K562 (cell line): ENCODE measurements around the gene ZDHHC14. TPM values are rescaled to one million over a fixed set of nuclear protein-coding genes. Genes with fewer than 3 reads are reported as not detected.

Experiments
- ELF4 ChIP-seq: fragments of 450-650 bp; formaldehyde crosslinking; IDR thresholded peaks from 2 replicates; pipeline ENCODE4 v1.4.0; 2022; ENCODE audit warnings: missing genetic modification characterization
- KLF16 ChIP-seq: IDR thresholded peaks from 2 replicates; pipeline ENCODE4 v1.6.1; 2016; ENCODE audit warnings: antibody characterized with exemption
- MCM2 ChIP-seq: fragments of 450-650 bp; IDR thresholded peaks from 2 replicates; pipeline ENCODE4 v1.6.1; 2017; ENCODE audit warnings: low read depth, mild to moderate bottlenecking
- MYBL2 ChIP-seq, 2 experiments: fragments of 450-650 bp in 1 of 2; sonication (generic) in 1 of 2; formaldehyde crosslinking in 1 of 2; IDR thresholded peaks; 2 replicates each; pipeline versions ENCODE4 v1.6.1 to v1.8.1; 2017 to 2022; ENCODE audit warnings: borderline replicate concordance in 1 of 2, inconsistent platforms in 1 of 2, low read depth in 1 of 2, mild to moderate bottlenecking in 1 of 2, missing genetic modification reagents in 1 of 2, moderate library complexity in 1 of 2
- PHTF2 ChIP-seq: fragments of 250-450 bp; sonication (Bioruptor Pico); IDR thresholded peaks from 2 replicates; pipeline ENCODE4 v1.5.0; 2021; ENCODE audit warnings: mild to moderate bottlenecking
- RBM22 ChIP-seq: fragments of 200-400 bp; formaldehyde crosslinking; IDR thresholded peaks from 2 replicates; pipeline ENCODE4 v1.6.1; 2018; ENCODE audit warnings: low read length, low read depth; ENCODE audit not compliant: poor library complexity, severe bottlenecking
- SMARCA4 ChIP-seq: fragments of 450-650 bp; IDR thresholded peaks from 2 replicates; pipeline ENCODE4 v1.6.1; 2016
- SMARCB1 ChIP-seq: IDR thresholded peaks from 2 replicates; pipeline ENCODE4 v1.6.1; 2011; ENCODE audit warnings: improper control_type of control experiment, low read depth; ENCODE audit not compliant: insufficient read length
- TOE1 ChIP-seq, 2 experiments: fragments of 450-650 bp in 1 of 2; sonication (generic) in 1 of 2; formaldehyde crosslinking in 1 of 2; IDR thresholded peaks; 2 replicates each; pipeline versions ENCODE4 v1.7.1 to v1.8.0; 2016 to 2022; ENCODE audit warnings: borderline replicate concordance in 2 of 2, mild to moderate bottlenecking in 2 of 2, antibody characterized with exemption in 1 of 2, inconsistent platforms in 1 of 2, low read depth in 1 of 2, missing genetic modification reagents in 1 of 2, moderate library complexity in 1 of 2
- TRIM28 ChIP-seq: fragments of 450-650 bp; IDR thresholded peaks from 2 replicates; pipeline ENCODE4 v1.6.1; 2017
- ZNF140 ChIP-seq: fragments of 250-450 bp; sonication (Bioruptor Pico); IDR thresholded peaks from 2 replicates; pipeline ENCODE4 v1.8.0; 2021; ENCODE audit warnings: moderate library complexity, mild to moderate bottlenecking, inconsistent platforms
- ZNF277 ChIP-seq: fragments of 250-450 bp; sonication (Bioruptor Pico); IDR thresholded peaks from 2 replicates; pipeline ENCODE4 v1.8.0; 2022; ENCODE audit warnings: inconsistent platforms, mild to moderate bottlenecking, moderate library complexity, borderline replicate concordance
- ZSCAN32 ChIP-seq: fragments of 450-650 bp; formaldehyde crosslinking; IDR thresholded peaks from 2 replicates; pipeline ENCODE4 v1.4.0; 2020; ENCODE audit warnings: mild to moderate bottlenecking, moderate library complexity
- polyA plus RNA-seq, 8 experiments: library from polyadenylated mRNA; depleted of rRNA in 4 of 8; stranded (reverse) in 5 of 8; unstranded in 3 of 8; fragments of >200 nt; fragmentation: Nextera tagmentation in 2 of 8; fragmentation: Illumina TruSeq in 1 of 8; extraction: Ambion mirVana in 2 of 8; extraction: Trizol in 1 of 8; gene quantifications; 2 replicates each; pipeline versions ENCODE4 v1.2.1 to v1.2.3, GENCODE V29; 2011 to 2014; ENCODE audit warnings: inconsistent platforms in 1 of 8, missing spikeins in 1 of 8
- total RNA-seq, 7 experiments: library from RNA; depleted of rRNA in 6 of 7; stranded (reverse); fragments of >200 nt in 6 of 7; fragmentation: Illumina TruSeq in 2 of 7; extraction: Trizol in 2 of 7; gene quantifications; 2 replicates each; pipeline versions ENCODE4 v1.2.1 to v1.2.3, GENCODE V29; 2011 to 2021; ENCODE audit warnings: low replicate concordance in 1 of 7
- TF ChIP-seq, protein P1 (sequence below): fragments of 450-650 bp; formaldehyde crosslinking; IDR thresholded peaks from 2 replicates; pipeline ENCODE4 v1.4.0; 2020; ENCODE audit warnings: mild to moderate bottlenecking, moderate library complexity
- TF ChIP-seq, protein P2 (sequence below): IDR thresholded peaks from 2 replicates; pipeline ENCODE4 v1.6.1; 2016; ENCODE audit warnings: missing genetic modification characterization, missing compliant biosample characterization
- TF ChIP-seq, protein P3 (sequence below): IDR thresholded peaks from 2 replicates; pipeline ENCODE4 v1.6.1; 2014; ENCODE audit warnings: antibody characterized with exemption

ZDHHC14 gene
- total and polyA plus RNA-seq, 9 of the 15 experiments (the other 6 are each of a cell fraction or from before 2014, with no cell fraction given): 0.92 to 23.1 (median 13.8) TPM

- TF ChIP-seq, protein P1, sequence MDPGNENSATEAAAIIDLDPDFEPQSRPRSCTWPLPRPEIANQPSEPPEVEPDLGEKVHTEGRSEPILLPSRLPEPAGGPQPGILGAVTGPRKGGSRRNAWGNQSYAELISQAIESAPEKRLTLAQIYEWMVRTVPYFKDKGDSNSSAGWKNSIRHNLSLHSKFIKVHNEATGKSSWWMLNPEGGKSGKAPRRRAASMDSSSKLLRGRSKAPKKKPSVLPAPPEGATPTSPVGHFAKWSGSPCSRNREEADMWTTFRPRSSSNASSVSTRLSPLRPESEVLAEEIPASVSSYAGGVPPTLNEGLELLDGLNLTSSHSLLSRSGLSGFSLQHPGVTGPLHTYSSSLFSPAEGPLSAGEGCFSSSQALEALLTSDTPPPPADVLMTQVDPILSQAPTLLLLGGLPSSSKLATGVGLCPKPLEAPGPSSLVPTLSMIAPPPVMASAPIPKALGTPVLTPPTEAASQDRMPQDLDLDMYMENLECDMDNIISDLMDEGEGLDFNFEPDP (CRISPR knock-in tag): no peak
- TF ChIP-seq TOE1 (IDR thresholded peaks at IDR 0.05; ENCODE audit: borderline replicate concordance) (peak; percentile 93), TOE1 (CRISPR knock-in tag; IDR thresholded peaks at IDR 0.05; ENCODE audit: borderline replicate concordance, low read depth) (no peak), ZSCAN32 (CRISPR knock-in tag) (no peak), MYBL2 (IDR thresholded peaks at IDR 0.05; ENCODE audit: low read depth) (no peak), MYBL2 (CRISPR knock-in tag; IDR thresholded peaks at IDR 0.05; ENCODE audit: borderline replicate concordance) (no peak), MCM2 (no peak), KLF16 (peak; percentile 87), ZNF140 (CRISPR knock-in tag) (no peak), SMARCA4 (peak; percentile 99), TRIM28 (peak; percentile 79; the same call in 1 of the 2 replicates), PHTF2 (no peak), ELF4 (CRISPR knock-in tag) (no peak), RBM22 (no peak), ZNF277 (CRISPR knock-in tag) (no peak), SMARCB1 (peak; percentile 98)
- TF ChIP-seq, protein P2, sequence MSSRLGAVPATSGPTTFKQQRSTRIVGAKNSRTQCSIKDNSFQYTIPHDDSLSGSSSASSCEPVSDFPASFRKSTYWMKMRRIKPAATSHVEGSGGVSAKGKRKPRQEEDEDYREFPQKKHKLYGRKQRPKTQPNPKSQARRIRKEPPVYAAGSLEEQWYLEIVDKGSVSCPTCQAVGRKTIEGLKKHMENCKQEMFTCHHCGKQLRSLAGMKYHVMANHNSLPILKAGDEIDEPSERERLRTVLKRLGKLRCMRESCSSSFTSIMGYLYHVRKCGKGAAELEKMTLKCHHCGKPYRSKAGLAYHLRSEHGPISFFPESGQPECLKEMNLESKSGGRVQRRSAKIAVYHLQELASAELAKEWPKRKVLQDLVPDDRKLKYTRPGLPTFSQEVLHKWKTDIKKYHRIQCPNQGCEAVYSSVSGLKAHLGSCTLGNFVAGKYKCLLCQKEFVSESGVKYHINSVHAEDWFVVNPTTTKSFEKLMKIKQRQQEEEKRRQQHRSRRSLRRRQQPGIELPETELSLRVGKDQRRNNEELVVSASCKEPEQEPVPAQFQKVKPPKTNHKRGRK: no peak
- TF ChIP-seq, protein P3, sequence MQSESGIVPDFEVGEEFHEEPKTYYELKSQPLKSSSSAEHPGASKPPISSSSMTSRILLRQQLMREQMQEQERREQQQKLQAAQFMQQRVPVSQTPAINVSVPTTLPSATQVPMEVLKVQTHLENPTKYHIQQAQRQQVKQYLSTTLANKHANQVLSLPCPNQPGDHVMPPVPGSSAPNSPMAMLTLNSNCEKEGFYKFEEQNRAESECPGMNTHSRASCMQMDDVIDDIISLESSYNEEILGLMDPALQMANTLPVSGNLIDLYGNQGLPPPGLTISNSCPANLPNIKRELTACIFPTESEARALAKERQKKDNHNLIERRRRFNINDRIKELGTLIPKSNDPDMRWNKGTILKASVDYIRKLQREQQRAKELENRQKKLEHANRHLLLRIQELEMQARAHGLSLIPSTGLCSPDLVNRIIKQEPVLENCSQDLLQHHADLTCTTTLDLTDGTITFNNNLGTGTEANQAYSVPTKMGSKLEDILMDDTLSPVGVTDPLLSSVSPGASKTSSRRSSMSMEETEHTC: peak; percentile 31; the same call in 1 of the 2 replicates
These were observed 133.9 kb downstream of the ZDHHC14 start (continued) for GRCh38 chr6:157514659-157515496.
